HK-2 (cell line): ENCODE measurements around the gene SUPT20H.
A peak's percentile ranks its signal among the peaks of the same experiment; 100 is the strongest.

Source experiments
- DNase-seq: peaks from one replicate; pipeline ENCODE4 v3.0.0-alpha.2; 2018; ENCODE audit not compliant: unreplicated experiment

Gene SUPT20H

DNA sequence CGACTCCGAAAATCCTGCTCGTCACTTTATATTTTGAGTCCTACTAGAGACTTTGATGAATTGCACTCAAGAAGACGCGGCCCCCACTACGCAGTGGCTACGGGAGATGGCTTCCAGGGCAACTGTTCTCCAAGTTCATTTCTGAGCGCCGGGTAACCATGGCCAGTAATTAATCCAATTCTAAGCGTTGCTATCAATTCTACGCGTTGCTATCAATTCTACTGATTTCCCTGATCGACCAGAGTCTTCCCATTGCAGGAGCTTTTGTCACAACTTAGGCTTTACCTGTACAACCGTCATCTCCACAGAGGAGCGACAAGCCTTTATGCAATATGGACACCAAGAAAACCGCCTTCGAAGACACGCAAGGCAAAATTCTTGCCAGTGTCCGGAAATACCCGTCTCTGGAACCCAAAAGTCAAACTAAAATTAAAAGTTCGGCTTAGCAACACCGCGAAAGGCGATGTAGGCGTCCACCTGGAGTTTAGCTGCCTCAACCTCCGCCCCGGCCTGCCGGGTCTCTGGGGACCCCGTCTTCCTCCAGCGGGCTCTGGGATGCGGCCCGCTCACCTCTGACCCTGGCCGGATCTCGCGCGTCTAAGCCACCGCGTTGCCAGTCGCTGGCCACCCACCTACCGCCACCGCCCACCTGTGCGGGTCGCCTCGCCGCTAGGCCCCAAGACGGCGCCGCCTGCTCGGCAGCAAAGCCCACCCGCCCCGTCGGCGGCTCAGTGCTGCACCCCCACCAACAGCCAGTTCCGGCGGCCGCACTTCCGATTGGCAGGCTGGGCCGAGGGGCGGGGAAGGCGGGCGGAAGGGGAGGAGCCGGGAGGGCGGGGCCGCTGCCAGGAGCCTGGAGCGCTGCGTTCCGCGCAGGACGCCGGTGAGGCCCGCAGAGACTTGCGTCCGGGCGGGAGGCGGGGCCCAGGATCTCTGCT, at the start of gene SUPT20H:
TSS of gene SUPT20H (minus strand) at position 779 of the 938 bp plus-strand sequence. CDS start 8,198 bp downstream, outside the sequence.
- DNase-seq, result peak; percentile 88

DNA sequence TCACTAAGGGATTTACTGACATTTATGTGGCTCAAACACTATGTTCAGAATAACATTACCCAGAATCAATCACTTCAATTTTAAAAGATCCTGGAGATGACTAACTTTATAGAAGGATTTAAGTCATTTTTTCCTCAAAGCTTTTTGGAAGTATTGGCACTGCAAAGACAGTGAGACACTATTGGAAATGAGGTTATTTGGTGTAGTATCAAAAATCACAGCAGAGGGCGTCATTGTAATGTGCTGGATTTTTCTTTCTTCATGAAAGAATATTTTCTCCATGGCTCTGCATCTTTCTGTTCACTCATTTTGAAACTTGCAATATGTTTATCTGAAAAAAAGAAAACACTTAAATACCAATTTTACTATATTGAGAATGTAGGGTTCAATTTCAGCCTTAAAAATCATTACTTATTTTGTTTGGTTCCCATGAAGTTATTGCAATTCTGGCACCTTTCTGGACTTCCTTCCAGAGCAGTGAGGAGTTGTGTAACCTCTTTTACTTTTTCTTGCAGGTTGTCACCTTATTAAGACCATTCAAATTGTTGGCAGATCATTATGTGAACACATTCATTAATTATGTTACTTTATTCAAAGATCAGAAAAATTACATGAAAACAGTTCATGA, 49.7 kb upstream of the SUPT20H start:
- DNase-seq, result no peak

DNA sequence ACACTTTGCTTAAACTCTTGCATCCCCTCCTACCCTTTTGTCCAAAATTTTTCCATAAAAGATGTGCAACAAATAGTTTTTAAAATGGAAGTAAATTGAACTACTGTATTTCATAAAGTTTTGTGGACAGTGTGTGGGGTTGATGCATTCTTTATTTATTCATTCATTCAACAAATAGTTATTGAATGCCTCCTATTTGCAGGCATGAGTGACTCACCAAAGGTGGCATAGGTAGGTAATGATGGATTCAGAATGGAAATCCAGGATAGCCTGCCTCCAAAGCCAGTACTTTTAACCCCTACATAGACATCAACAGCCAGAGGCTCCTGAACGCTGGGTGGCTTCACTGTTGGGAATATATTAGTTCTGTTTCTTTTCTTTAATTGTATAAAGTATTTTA, 48.4 kb upstream of the SUPT20H start:
- no peak for DNase-seq

DNA sequence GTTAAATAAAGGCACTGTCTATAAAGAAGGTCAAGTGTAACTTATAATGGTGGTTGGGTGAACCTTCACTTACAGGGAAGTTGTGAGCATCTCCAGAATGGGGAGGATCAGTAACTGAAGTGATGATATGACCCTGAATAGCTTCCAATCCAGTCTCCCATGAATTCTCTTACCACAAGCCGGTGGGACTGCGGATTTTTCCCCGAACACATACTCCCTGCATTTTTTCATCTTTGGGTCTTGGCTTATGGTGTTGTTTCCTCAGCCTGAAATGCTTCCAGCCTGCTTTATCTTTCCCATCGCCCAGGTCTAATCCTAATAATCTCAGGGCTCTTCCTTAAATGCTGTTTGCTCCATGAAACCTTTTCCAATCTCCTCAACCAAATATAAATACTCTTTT, 48.0 kb upstream of the SUPT20H start:
- DNase-seq, result no peak

DNA sequence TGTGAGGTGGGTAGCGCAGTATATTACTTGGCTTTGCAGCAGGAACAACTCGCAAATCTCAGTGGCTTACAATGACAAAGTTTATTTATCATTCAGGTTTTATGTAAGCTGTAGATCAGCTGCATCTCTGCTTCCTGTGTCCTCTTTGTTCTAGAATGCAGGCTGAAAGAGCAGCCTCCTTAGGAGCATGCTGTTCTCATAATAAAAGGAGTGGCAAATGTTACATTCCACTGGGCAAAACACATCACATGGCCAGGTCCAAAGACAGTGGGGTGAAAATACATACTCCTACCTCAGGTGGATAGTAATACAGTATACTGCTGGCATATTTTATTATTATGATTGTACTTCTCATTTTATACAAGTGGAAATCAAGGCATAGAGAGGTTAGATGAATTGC, 47.2 kb upstream of the SUPT20H start:
- DNase-seq, result no peak

DNA sequence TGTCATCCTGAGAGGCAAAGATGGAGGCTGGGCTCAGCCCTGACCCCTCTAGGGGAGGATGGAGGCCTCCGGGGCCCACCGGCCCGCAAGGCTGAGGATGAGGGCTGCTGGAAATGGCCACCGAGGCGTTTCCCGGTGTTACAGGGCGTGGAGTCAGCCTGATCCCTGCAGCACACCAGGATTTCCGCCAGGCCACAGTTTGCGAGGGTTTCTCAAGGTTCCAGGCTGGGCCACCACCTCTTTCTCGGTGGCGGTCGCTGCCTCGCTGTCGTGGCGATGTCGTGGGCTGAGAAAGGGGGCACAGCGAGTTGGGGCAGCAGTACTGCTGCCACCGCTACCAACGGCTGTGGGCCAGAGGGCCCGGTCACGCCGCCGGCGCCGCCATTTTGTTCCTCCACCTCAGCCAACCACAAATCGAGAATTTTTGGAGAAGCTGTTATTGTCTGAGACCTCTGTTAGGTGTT, 45.8 kb upstream of the SUPT20H start, which contains the start of gene CSNK1A1L:
TSS of gene CSNK1A1L (minus strand) at position 414 of the 464 bp plus-strand sequence. CDS start at position 6, 408 bp downstream.
- no peak for DNase-seq

DNA sequence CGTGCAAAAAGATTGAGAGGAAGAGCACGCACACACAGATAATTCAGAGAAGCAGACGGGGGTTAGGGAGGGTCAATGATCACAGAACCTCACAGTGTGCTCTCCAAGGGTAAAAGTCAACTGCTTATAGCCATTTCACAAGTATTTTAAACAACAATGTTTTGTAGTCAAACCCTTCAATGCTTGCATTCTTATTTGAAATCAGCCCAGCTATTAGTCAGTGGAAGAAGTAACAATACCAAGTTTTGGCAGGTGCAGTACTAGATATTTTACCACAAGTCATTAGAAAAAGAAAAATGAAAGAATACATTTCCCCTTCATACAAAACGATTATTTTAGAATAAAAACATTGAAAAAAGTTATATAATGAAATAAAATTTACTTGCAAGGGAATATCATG, 43.4 kb upstream of the SUPT20H start:
- DNase-seq, result no peak

DNA sequence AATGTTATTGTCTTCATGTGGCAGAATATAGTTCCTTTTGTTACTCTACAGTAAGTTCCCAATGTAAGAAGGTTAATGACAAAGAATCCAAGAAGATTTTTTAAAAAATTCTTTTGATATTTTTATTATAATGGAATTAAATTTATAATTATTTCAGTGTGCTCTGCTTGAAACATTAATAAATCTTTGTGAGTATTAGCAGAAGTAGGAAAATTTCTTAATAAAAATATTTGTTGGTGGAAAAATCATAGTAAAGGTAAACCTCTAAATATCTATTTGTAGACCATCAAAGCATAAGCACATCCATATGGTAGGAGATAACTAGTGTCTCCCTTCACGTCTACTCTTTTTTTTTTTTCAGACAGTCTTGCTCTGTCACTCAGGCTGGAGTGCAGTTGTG, 41.7 kb upstream of the SUPT20H start:
- DNase-seq, result no peak

DNA sequence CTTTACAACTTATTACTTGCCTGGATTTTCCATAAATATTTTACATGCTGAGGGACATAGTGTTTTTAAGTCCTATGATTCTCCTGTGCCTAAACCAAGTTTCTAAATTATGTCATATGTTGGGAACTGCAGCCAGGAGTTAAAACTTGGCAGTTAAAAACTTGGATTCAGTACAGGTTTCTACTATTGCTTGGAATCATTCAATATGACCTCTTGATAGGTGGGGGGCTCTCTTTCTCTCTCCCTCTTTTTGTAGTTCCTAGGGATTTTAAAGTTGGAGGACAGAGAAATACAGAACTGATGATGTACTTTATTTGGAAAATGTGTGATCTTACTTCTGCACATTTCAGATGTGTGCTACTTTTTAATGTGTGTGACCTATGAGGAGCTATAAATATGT, 41.2 kb upstream of the SUPT20H start:
- DNase-seq, result no peak

DNA sequence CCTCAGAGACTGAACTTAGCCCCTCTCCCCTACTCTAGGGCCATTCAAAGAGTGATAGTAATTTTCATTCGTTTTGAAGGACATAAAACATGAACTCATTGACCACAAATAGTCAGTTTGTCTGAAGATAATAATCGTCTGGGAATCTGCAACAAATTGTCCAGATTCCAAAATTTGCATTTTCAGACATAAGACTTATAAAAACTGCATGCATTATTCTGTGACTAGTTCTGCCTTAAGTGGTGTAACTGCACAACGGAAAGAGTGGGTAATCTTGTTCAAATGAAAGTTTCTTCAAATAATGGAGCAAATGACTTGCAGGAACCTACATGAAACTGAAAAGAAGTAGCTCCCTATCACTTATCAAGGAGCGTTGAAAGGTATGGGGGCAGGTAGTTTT, 37.6 kb upstream of the SUPT20H start:
- no peak for DNase-seq

DNA sequence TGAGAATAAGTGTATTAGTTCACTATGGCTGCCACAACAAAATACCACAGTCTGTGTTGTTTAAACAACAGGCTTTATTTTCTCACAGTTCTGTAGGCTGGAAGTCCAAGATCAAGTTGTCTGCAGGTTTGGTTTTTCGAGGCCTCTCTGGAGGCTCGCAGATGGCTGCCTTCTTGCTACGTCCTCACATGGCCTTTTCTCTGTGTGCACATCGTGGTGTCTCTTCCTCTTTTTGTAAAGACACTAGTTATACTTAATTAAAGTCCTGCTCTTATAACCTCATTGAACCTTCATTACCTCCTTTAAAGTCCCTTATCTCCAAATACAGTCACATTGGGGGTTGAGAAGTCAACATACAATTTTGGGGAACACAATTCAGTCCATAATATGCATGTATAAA, 35.4 kb upstream of the SUPT20H start:
- no peak for DNase-seq

DNA sequence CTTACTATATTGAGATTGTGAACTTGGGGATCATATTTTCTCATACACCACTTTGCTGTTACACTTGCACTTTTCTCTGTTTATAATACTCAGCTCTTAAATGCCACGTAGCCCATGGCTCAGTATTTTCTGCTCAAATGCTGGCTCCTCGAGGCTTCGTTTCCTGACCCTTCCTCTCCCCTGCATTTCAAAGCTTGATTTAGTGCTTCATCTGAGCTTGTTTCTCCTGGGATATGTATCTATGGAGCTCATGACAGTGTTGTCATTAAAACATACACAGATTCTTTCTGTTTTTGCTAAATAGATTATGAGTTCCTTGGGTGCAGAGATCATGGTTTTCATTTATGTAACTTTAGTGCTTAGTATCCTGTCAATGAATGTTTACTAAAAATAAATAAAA, 34.6 kb upstream of the SUPT20H start:
- no peak for DNase-seq

DNA sequence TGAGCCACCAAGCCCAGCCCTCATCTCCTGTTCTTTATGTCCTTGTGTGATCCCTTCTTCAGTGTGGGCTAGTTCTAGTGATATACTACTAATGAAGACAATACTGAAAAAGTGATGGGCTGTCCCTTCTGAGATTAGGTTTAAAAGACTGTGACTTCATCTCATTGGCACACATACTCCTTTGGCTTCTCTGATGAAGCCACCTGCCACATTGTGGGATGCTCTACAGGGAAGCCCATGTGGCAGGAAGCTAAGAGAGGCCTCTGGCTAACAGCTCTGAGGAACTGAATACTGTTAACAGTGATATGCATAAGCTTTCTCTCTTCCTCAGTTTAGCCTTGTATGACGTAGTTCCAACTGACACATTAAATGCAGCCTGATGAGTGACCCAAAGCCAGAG, 32.3 kb upstream of the SUPT20H start:
- no peak for DNase-seq

DNA sequence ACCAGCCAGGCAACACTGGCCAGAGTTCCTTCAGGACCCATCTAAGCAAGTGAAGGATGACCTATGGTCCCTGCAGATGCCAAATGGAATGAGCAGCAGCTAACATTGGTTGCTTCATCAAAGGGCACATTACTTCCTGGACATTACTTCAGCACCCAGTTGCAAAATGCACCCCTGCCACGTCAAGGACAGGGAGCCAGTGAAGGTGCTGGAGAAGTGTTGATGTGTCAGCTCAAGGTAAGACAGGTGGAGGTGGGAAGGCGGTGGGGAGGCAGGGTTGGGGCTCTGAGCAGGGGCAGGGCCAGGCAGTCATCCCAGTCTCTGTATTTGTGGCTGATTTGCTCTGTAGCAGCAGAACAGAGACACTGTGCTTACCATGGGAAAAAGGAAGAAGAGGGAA, 31.4 kb upstream of the SUPT20H start:
- no peak for DNase-seq

DNA sequence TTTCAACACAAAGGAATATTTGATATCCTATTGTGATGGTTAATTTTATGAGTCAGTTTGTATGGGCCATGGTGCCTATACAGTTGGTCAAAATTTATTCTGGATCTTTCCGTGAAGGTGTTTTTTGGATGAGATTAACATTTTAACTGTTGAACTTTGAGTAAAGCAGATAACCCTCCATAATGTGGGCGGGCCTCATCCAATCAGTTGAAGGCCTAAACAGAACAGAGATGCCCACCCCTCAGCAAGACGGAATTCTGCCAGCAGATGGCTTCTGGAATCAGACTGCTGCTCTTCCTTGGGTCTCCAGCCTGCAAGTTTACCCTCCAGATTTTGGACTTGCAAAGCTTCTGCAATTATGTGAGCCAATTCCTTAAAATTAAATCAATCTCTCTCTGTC, 30.0 kb upstream of the SUPT20H start:
- no peak for DNase-seq

DNA sequence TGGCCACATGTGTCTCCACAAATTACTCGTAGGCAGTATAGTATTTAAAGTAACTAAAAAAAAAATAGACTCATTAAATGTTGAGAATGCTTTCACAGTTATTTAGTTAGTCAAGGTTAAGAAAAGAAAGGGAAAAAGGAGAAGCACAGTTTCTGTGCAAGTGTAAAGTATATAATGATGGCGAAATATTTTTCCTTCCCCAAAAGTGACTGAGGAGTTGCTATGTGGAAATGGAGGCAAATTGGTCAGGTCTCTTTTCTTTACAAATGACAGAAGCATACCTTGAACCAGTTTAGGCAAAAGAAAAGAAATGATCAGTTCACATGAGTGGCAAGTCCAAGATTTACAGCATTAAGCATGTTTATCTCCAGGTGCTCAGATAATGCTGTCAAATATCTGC, 28.0 kb upstream of the SUPT20H start:
- no peak for DNase-seq

DNA sequence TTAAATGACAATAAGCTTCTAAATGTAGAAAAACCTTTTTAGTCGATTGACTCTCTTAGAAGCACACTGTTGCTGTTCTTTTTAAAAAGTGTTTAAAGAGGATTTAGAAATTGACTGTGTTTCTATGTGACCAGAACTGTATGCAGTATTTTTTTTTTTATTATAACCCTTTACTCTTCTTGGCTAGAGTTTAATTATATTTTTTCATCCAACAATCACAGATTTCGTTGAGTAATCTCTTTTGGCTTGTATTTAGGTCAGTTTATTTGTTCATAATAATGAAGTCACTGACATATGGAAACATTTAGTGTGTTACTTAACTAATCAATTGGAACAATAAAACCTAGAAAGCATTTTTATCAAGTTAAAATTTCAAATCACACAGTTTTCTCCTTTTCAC, 26.1 kb upstream of the SUPT20H start:
- DNase-seq, result no peak

DNA sequence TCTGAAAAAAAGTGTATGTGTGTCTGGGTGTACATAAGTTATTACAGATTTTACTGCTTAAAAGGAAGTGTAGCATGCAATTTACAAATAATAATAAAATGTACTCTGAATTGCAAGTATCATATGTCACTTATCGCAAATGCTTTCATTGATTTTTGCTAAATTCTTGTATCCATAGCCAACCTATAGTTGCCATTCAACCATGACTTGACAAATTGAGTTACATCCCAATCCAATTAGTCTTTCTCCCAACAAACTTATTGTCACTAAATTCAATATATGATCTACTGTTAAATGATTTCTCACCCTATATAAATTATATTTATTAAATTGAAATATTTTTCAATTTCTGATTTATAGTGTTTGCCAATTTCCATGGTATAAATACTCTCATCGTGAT, 17.3 kb upstream of the SUPT20H start:
- no peak for DNase-seq

DNA sequence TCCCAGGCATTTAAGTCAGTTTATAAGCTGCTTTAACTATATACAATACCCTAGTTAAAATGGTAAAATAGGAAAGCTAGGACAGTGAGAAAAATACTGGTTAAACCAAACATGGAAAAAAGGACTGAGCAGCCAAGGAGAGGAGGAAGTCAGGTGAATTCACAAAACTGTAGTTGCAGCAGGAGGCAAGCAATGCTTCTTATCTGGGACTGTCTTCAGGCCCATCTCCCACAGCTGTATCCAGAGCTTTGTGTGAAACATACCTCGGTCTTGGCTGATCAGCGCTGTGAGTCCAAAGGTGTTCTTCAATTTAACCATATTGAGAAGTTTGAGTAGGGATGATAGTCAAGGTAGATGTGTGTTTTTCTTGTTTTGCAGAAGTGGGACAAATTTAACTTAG, 15.7 kb upstream of the SUPT20H start:
- DNase-seq, result no peak

DNA sequence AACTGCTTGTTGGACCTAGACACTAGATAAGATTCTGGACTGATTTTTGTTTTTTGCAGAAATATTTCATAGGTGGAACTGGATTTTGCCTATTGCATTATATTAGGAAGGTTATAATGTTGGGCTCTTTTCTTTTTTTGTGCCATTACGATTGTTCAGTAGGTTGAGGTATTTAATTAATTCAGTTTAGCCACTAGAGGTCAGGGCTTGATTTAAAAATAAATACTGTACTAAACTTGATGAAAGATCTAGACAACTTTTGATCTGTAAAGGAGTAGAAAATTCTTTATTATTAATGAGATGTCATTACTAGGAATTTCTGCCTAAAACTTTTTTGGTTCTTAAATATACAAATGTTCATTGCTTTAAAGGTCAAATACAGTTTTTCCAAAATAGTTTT, 15.2 kb upstream of the SUPT20H start:
- DNase-seq, result no peak

DNA sequence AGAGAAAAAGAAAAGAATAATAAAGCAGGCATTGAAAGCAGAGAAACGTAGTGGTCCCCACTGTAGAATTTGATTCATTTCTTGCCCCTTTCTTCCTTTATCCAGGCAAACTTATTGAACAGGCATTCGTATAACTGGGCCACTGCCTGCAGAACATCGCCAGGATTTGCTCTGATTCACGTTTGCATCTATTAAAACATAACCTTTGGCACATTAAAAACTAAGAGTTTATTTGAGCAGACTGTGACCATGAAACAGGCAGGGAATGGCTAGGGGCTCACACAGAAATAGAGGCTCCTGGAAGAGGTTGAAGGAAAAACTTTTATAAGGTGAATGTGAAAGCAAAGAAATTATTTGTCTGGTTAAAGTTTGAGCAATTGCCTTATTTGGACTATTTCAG, 12.5 kb upstream of the SUPT20H start:
- no peak for DNase-seq

DNA sequence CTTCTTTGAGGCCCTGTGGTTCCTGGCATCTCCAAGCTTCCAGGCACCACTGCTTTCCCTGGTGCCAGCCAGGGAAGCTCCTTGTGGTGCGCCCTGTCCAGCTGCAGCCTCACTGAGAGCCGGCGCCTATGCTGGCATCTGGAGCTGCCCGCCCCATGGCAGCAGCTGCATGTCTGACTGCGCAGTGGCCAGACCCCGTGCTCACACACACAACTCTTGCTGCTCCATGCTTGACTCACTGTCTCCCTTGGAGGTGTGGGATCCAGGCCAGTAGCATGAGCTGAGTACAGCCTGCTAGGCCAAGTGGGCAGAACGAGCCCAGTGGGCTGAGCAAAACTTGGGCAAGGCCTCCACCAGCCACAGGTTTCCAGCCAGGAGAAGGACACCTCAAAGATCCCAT, 11.5 kb upstream of the SUPT20H start:
- no peak for DNase-seq

DNA sequence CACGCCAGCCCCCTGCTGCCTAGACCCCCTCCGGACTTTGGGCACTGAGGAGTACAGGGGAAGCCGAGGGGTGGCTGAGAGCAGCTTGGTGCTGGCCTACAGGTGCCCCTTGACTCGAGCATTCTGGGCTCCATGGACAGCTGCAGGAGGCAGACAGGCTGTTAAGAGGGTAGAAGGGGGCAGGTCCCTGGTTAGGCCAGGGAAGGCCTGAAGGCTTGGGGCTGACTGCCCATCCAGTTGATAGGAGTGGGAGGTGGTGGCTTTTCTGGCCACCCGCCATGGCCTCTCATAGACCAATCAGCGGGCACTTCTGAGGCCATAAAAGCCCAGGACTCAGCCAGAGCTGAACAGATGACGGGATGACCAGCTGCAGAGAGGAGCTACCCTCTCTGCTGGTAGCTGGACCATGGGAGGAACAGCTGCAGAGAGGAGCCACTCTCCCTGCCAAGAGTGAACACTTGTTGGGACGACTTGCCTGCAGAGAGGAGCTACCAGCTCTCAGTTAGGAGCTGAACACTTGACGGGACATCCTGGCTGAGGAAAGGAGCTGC, 10.7 kb upstream of the SUPT20H start:
- no peak for DNase-seq
